ENCODE results near the gene P4HA2. TPM values are rescaled to one million over a fixed set of nuclear protein-coding genes. Genes with fewer than 3 reads are reported as not detected.
A peak's percentile ranks its signal among the peaks of the same experiment; 100 is the strongest.

The P4HA2 gene
- total RNA-seq, 1 donor from 2014 or later, result 142 TPM

- no peak for DNase-seq (ENCODE audit: low read depth)
Observed at GRCh38 chr5:132264546-132265335, 37.1 kb upstream of the P4HA2 start.

- peak; percentile 93 for DNase-seq (ENCODE audit: low read depth)
Observed at GRCh38 chr5:132263548-132264261, 36.1 kb upstream of the P4HA2 start.

GRCh38 chr5:132262882-132263547 is 35.4 kb upstream of the P4HA2 start:
- DNase-seq (ENCODE audit: low read depth), result peak; percentile 85

- no peak for DNase-seq (ENCODE audit: low read depth)
Observed at GRCh38 chr5:132261881-132262845, 34.5 kb upstream of the P4HA2 start.

- peak; percentile 97 for DNase-seq (ENCODE audit: low read depth)
Observed at GRCh38 chr5:132260714-132261551, 33.3 kb upstream of the P4HA2 start.

GRCh38 chr5:132260051-132260450 is 32.4 kb upstream of the P4HA2 start:
- DNase-seq (ENCODE audit: low read depth), result peak; percentile 79

- no peak for DNase-seq (ENCODE audit: low read depth)
Observed at GRCh38 chr5:132259069-132259851, 31.6 kb upstream of the P4HA2 start.

GRCh38 chr5:132258102-132259068 is 30.7 kb upstream of the P4HA2 start:
- no peak for DNase-seq (ENCODE audit: low read depth)

GRCh38 chr5:132257131-132258101 is 29.8 kb upstream of the P4HA2 start, which contains the start of gene PDLIM4:
TSS of gene PDLIM4 (plus strand) at chr5:132257696. CDS start at chr5:132257735, 39 bp downstream.
- DNase-seq (ENCODE audit: low read depth), result no peak

- DNase-seq (ENCODE audit: low read depth), result no peak
Observed at GRCh38 chr5:132256783-132257130, 29.1 kb upstream of the P4HA2 start.

- no peak for DNase-seq (ENCODE audit: low read depth)
Observed at GRCh38 chr5:132256086-132256782, 28.6 kb upstream of the P4HA2 start.

GRCh38 chr5:132254321-132254977 is 26.8 kb upstream of the P4HA2 start:
- DNase-seq (ENCODE audit: low read depth), result peak; percentile 38

- DNase-seq (ENCODE audit: low read depth), result no peak
Observed at GRCh38 chr5:132253452-132254320, 26.0 kb upstream of the P4HA2 start.

GRCh38 chr5:132253008-132253441 is 25.4 kb upstream of the P4HA2 start:
- DNase-seq (ENCODE audit: low read depth), result no peak

- peak; percentile 47 for DNase-seq (ENCODE audit: low read depth)
Observed at GRCh38 chr5:132251220-132251725, 23.6 kb upstream of the P4HA2 start.
